Mesodermal cell (in vitro differentiated cells): ENCODE measurements around the gene CREB3L2.
"Not testable (repeated sequence)": the region's sequence is repeated elsewhere in the genome, so short reads cannot be mapped to it uniquely, and the experiment has no call there.

ENCODE experiments used
- H3K27ac ChIP-seq: 2 replicates; pipeline ENCODE4 v1.7.0; 2013; ENCODE audit warnings: mild to moderate bottlenecking, low read depth, low read length, moderate library complexity; ENCODE audit not compliant: severe bottlenecking
- H3K36me3 ChIP-seq: 2 replicates; pipeline ENCODE4 v1.7.1; 2013; ENCODE audit warnings: mild to moderate bottlenecking, low read length, moderate library complexity; ENCODE audit not compliant: control insufficient read depth, insufficient read depth
- H3K4me1 ChIP-seq: one replicate; pipeline ENCODE4 v1.7.1; 2013; ENCODE audit warnings: mild to moderate bottlenecking, low read length; ENCODE audit not compliant: insufficient read depth, control insufficient read depth, poor library complexity, severe bottlenecking
- H3K4me3 ChIP-seq: 2 replicates; pipeline ENCODE4 v1.7.0; 2013; ENCODE audit warnings: low read length, control low read depth, mild to moderate bottlenecking; ENCODE audit not compliant: insufficient read depth, poor library complexity, severe bottlenecking; ENCODE audit errors: extremely low read depth
- H3K9me3 ChIP-seq: 2 replicates; pipeline ENCODE4 v1.7.1; 2013; ENCODE audit warnings: mild to moderate bottlenecking, low read length, moderate library complexity; ENCODE audit not compliant: control insufficient read depth
- WGBS, 2 experiments: methylation state at CpG; one replicate each; pipeline ENCODE4 v1.1.5; 2013; ENCODE audit warnings: missing lambda C conversion rate in 2 of 2; ENCODE audit not compliant: insufficient coverage in 2 of 2; 5-methylcytosine and 5-hydroxymethylcytosine counted together

Gene CREB3L2

DNA sequence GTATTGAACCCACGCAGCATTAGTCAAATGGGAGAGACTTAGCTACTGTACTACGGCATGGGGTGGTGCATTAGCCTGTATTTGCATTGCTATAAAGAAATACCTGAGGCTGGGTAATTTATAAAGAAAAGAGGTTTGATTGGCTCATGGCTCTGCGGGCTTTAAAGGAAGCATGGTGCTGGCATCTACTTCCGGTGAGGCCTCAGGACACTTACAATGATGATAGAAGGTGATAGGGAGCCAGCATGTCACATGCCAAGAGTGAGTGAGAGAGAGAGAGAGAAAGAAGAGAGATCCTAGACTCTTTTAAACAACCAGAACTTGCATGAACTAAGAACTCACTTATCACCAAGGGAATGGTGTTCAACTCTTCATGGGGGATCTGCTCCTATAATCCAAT lies 27.2 kb upstream of the CREB3L2 start:
- Histone ChIP-seq H3K36me3 (no peaks in the 10 kb centered on the region), H3K27ac (no peak overlapping the region), H3K4me1 (no peaks in the 10 kb centered on the region), H3K4me3 (no peak overlapping the region), H3K9me3 (peaks cover 30% of the 10 kb centered on the region)
- 95% methylated on average over 4 of the region's 4 CpGs for WGBS, 2 experiments

DNA sequence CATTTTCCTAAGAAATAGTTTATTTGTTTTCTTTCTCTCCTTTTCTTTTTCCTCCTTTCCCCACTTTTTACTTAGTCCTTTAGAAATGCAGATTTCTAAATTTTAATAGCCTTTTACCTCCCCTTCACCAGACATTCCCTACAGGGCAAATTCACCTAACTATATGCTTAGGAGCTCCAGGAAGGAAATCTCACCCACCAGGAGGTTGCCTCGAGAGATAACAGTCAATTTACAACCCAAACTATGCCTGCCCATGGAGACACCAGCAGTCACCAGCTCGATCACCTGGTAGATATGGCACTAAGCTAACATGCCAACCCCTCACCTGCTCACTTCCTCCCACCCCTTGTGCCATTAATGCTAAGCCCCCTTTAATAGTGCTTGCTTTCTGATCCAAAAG lies 25.2 kb upstream of the CREB3L2 start:
- H3K4me3 ChIP-seq = no peak overlapping the region
- H3K36me3 ChIP-seq = no peaks in the 10 kb centered on the region
- H3K4me1 ChIP-seq = no peaks in the 10 kb centered on the region
- 17 to 41% methylated on average over 1 to 2 of the region's 2 CpGs for WGBS, 2 experiments
- H3K27ac ChIP-seq = no peak overlapping the region
- peaks cover 20% of the 10 kb centered on the region for H3K9me3 ChIP-seq

GRCh38 chr7:138025215-138026186 lies 23.6 kb upstream of the CREB3L2 start:
- peaks cover 20% of the 10 kb centered on the region for H3K9me3 ChIP-seq

DNA sequence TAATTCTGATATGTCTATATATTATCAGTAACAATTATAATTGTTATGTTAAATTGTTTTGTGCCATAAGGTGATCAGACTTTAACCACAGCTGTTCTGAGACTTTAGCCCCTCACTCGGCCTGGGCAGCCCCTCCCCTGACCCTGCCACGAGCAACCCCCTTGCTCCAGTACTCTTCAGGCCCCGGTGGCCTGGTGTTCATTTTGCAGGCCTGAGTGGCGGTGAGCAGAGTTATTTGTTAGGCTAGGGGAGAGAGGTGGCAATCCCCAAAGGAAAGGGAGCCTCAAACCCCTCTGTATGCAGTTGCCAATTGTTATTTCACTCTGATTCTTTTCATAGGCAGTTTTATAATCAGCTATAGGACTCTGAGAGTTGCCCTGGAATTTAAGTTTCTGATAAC lies 22.9 kb upstream of the CREB3L2 start:
- H3K4me1 ChIP-seq = no peaks in the 10 kb centered on the region
- no peak overlapping the region for H3K4me3 ChIP-seq
- H3K9me3 ChIP-seq = peaks cover 20% of the 10 kb centered on the region
- WGBS, 2 experiments = 93% methylated on average over 2 of the region's 4 CpGs; no CpG with 5 or more reads in 1 of the 2 experiments
- no peak overlapping the region for H3K27ac ChIP-seq
- no peaks in the 10 kb centered on the region for H3K36me3 ChIP-seq

More at GRCh38 chr7:138025215-138026186, 23.6 kb upstream of the CREB3L2 start:
- Histone ChIP-seq H3K36me3 (no peaks in the 10 kb centered on the region), H3K4me3 (no peak overlapping the region), H3K27ac (no peak overlapping the region), H3K4me1 (no peaks in the 10 kb centered on the region)
- WGBS, 2 experiments = no CpG with 5 or more reads among the region's 1 CpG

- H3K4me1 ChIP-seq = no peaks in the 10 kb centered on the region
Observed at GRCh38 chr7:138024343-138024691, 22.4 kb upstream of the CREB3L2 start.

DNA sequence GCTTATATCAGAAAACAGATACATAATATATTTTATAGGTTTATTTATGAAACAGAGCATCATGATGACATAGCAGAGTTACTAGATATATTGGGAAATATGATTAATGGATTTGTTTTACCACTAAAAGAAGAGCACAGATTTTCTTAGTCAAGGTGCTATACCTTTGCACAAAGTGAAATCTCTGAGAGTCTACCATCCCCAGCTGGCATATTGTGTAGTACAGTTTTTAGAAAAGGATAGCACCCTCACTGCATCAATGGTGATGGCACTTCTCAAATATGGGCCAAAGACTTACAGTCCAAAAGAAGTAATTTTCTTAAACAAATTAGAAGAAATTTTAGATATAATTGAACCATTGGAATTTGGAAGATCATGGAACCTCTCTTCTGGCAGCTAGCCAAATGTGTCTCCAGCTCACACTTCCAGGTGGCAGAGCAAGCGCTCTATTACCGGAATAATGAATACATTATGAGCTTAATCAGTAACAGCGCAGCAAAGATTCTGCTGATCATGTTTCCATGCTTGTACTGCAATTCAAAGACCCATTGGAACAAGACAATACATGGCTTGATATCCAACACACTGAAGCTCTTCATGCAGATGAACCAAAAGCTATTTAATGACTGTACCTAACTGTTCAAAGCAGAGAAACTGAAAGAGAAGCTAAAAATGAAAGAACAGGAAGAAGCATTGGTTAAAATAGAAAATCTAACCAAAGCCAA lies 21.9 kb upstream of the CREB3L2 start:
- WGBS, 2 experiments = 93 to 100% methylated on average over 3 of the region's 3 CpGs
- Histone ChIP-seq H3K9me3 (peaks cover 15% of the 10 kb centered on the region), H3K4me1 (no peaks in the 10 kb centered on the region), H3K4me3 (no peak overlapping the region), H3K36me3 (no peaks in the 10 kb centered on the region), H3K27ac (no peak overlapping the region)

More at GRCh38 chr7:138024343-138024691, 22.4 kb upstream of the CREB3L2 start:
- H3K27ac ChIP-seq = no peak overlapping the region
- no peaks in the 10 kb centered on the region for H3K36me3 ChIP-seq
- peaks cover 20% of the 10 kb centered on the region for H3K9me3 ChIP-seq
- H3K4me3 ChIP-seq = no peak overlapping the region

GRCh38 chr7:138021889-138022288 lies 20.0 kb upstream of the CREB3L2 start:
- Histone ChIP-seq H3K36me3 (no peaks in the 10 kb centered on the region), H3K4me1 (no peaks in the 10 kb centered on the region), H3K9me3 (peaks cover 9% of the 10 kb centered on the region), H3K4me3 (no peak overlapping the region), H3K27ac (no peak overlapping the region)
- WGBS, 2 experiments = no CpG with 5 or more reads among the region's 6 CpGs

DNA sequence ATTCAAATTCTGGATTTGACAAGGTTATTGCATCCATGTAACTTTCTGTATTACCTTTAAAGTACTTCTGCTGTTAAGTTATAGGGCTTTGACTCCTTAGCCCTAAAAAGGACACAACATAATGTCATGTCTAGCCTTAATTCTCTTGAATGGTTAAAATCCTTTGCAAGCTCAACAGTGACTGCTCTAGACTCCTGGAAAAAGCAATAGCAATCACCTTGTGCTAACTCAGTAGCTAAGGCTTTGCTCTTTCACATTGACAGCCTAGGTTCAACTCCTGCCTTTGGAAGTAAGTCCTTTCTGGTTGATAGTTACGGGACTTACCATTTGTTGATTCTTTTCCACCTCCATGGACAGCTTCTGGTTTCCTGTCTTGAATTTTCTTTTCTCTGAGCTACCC lies 16.1 kb upstream of the CREB3L2 start:
- no peak overlapping the region for H3K27ac ChIP-seq

GRCh38 chr7:138015096-138015495 lies 13.2 kb upstream of the CREB3L2 start:
- no peaks in the 10 kb centered on the region for H3K36me3 ChIP-seq
- H3K27ac ChIP-seq = no peak overlapping the region
- no peak overlapping the region for H3K4me3 ChIP-seq
- H3K4me1 ChIP-seq = no peaks in the 10 kb centered on the region
- no peaks in the 10 kb centered on the region for H3K9me3 ChIP-seq
- 77 to 86% methylated on average over 4 to 5 of the region's 5 CpGs for WGBS, 2 experiments

More for the DNA sequence above, 16.1 kb upstream of the CREB3L2 start:
- Histone ChIP-seq H3K4me3 (no peak overlapping the region), H3K36me3 (no peaks in the 10 kb centered on the region), H3K9me3 (no peaks in the 10 kb centered on the region), H3K4me1 (no peaks in the 10 kb centered on the region)
- 80% methylated on average over 1 of the region's 1 CpG; no CpG with 5 or more reads in 1 of the 2 experiments for WGBS, 2 experiments

DNA sequence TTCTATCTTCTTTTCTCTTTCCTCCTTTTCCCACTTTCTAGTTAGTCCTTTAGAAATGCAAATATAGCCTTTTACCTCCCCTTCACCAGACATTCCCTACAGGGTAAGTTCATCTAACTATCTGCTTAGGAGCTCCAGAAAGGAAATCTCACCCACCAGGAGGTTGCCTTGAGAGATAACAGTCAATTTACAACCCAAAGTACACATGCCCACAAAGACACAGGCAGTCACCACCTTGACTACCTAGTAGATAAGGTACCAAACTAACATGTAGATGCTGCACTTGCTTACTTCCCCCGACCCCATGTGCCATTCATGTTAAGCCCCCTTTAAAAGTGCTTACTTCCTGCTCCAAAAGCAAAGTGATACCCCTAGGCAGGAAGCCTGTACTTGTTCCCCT lies 12.8 kb upstream of the CREB3L2 start:
- H3K4me3 ChIP-seq = no peak overlapping the region
- no peaks in the 10 kb centered on the region for H3K9me3 ChIP-seq
- no peaks in the 10 kb centered on the region for H3K36me3 ChIP-seq
- 44% methylated on average over 1 of the region's 1 CpG; no CpG with 5 or more reads in 1 of the 2 experiments for WGBS, 2 experiments
- no peak overlapping the region for H3K27ac ChIP-seq
- H3K4me1 ChIP-seq = no peaks in the 10 kb centered on the region

DNA sequence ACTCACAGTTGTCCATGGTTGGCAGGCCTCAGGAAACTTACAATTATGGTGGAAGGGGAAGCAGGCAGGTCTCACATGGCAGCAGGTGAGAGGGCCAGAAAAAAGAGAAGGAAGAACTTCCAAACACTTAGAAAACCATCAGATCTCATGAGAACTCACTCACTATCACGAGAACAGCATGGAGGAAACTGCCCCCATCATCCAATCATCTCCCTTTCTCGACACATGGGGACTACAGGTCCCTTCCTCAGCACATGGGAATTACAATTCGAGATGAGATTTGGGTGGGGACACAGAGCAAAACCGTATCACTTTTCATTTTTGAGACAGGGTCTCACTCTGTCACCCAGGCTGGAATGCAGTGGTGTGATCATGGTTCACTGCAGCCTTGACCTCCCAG lies 12.3 kb upstream of the CREB3L2 start:
- not testable (repeated sequence) for H3K4me3 ChIP-seq, H3K36me3 ChIP-seq, H3K9me3 ChIP-seq, H3K4me1 ChIP-seq, H3K27ac ChIP-seq
- 48 to 63% methylated on average over 2 to 3 of the region's 4 CpGs for WGBS, 2 experiments
